DND-41 (cell line): ENCODE results near the gene TNS3.

Experiments used
- EZH2 ChIP-seq: IDR thresholded peaks from 3 replicates; pipeline ENCODE4 v1.6.1; 2012; ENCODE audit warnings: borderline replicate concordance, low read depth, mild to moderate bottlenecking, moderate library complexity, low read length, inconsistent platforms; ENCODE audit not compliant: severe bottlenecking
- TF ChIP-seq, protein P1 (sequence below): IDR thresholded peaks from 2 replicates; pipeline ENCODE4 v1.5.1; 2012; ENCODE audit warnings: borderline replicate concordance, low read length, moderate library complexity, mild to moderate bottlenecking; ENCODE audit not compliant: poor library complexity, severe bottlenecking; ENCODE audit errors: extremely low read depth

DNA sequence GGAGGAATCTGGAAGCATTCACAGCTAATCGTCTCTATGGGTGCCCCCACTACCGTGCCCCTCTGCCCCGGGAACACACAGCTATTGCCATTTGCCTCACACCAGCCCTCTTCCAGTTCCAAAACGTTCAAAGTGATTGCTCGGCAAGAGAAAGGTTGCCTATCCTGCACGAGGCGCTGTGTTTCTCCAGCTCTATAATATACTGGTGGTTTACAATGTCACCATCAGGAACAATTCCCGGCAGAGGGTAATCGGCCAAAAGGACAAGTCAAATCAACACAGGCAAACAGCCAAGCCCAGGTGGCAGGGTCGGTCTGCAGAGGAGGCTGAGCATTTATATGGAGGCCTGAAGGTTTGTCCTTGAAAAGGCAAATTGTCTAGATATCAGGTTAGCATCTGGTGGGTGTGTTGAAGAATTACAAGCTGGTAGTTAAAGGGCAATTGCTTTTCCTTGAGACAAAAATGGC lies 29.2 kb upstream of the TNS3 start:
- TF ChIP-seq, protein P1, sequence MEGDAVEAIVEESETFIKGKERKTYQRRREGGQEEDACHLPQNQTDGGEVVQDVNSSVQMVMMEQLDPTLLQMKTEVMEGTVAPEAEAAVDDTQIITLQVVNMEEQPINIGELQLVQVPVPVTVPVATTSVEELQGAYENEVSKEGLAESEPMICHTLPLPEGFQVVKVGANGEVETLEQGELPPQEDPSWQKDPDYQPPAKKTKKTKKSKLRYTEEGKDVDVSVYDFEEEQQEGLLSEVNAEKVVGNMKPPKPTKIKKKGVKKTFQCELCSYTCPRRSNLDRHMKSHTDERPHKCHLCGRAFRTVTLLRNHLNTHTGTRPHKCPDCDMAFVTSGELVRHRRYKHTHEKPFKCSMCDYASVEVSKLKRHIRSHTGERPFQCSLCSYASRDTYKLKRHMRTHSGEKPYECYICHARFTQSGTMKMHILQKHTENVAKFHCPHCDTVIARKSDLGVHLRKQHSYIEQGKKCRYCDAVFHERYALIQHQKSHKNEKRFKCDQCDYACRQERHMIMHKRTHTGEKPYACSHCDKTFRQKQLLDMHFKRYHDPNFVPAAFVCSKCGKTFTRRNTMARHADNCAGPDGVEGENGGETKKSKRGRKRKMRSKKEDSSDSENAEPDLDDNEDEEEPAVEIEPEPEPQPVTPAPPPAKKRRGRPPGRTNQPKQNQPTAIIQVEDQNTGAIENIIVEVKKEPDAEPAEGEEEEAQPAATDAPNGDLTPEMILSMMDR, result no peak
- TF ChIP-seq EZH2, result no peak
